ENCODE results near the gene GLIS1. TPM values are rescaled to one million over a fixed set of nuclear protein-coding genes. Genes with fewer than 3 reads are reported as not detected.

GLIS1 gene
- total and polyA plus RNA-seq, 2 experiments from 2014 or later, result 0.26 to 0.31 TPM

GRCh38 chr1:53677486-53677885 lies 61.5 kb downstream of the GLIS1 start (continued):
- TF ChIP-seq ZNF462 (CRISPR knock-in tag; IDR thresholded peaks at IDR 0.05), result no peak
- TF ChIP-seq ZNF114 (CRISPR knock-in tag; IDR thresholded peaks at IDR 0.05), result no peak

- H3K36me3 Mint-ChIP-seq (ENCODE audit: low read depth), result no peaks in the 10 kb centered on the region
- no peak overlapping the region for H3K27ac ChIP-seq (ENCODE audit: low read depth)
- H3K9me2 ChIP-seq (ENCODE audit: insufficient read depth), result no peaks in the 10 kb centered on the region
- H3K27me3 Mint-ChIP-seq (ENCODE audit: insufficient read depth, low read depth, poor library complexity), result peaks cover 3% of the 10 kb centered on the region
- no peak for DNase-seq (ENCODE audit: low spot score)
- 0 out of 2 replicates have a peak, but pooled peaks cover 7% of the 10 kb centered on the region for H3K4me1 ChIP-seq (ENCODE audit: insufficient read depth)
- no peak overlapping the region for H3K4me3 ChIP-seq
- H3K36me3 ChIP-seq (ENCODE audit: insufficient read depth), result no peaks in the 10 kb centered on the region
- no peaks in the 10 kb centered on the region for H3K79me2 ChIP-seq (replicated peaks; ENCODE audit: insufficient read depth)
- H3K27ac Mint-ChIP-seq, result no peak overlapping the region
- no peaks in the 10 kb centered on the region for H3K27me3 ChIP-seq (ENCODE audit: insufficient read depth)
- H3K4me1 Mint-ChIP-seq, result peaks cover 15% of the 10 kb centered on the region
- no peaks in the 10 kb centered on the region for H3F3A ChIP-seq (replicated peaks; ENCODE audit: low read depth)
- H3K4me3 Mint-ChIP-seq, result no peak overlapping the region
- no peaks in the 10 kb centered on the region for H3K9me3 Mint-ChIP-seq
- no peaks in the 10 kb centered on the region for H4K20me1 ChIP-seq (replicated peaks; ENCODE audit: insufficient read depth)
- ATAC-seq, result peak; percentile 22; the same call in 2 of the 3 replicates
- H3K4me2 ChIP-seq, result no peak overlapping the region
- no peak overlapping the region for H2AFZ ChIP-seq
- TF ChIP-seq EZH2phosphoT487 (IDR thresholded peaks at IDR 0.05; ENCODE audit: unreplicated experiment) (no peak), JUNB (IDR thresholded peaks at IDR 0.05; ENCODE audit: unreplicated experiment) (no peak), ZNF114 (CRISPR knock-in tag; IDR thresholded peaks at IDR 0.05) (no peak), CREB1 (CRISPR knock-in tag; IDR thresholded peaks at IDR 0.05; ENCODE audit: low read depth) (no peak), CTCF (conservative IDR thresholded peaks at IDR 0.05; ENCODE audit: low read depth in 2 of 2) (no peak), STAT1 (IDR thresholded peaks at IDR 0.05; ENCODE audit: unreplicated experiment) (no peak), POLR2AphosphoS5 (IDR thresholded peaks at IDR 0.05; ENCODE audit: low read depth) (no peak), EZH2 (IDR thresholded peaks at IDR 0.05; ENCODE audit: low read depth, unreplicated experiment) (no peak), ZNF331 (CRISPR knock-in tag; IDR thresholded peaks at IDR 0.05; ENCODE audit: low read depth) (no peak), NANOG (IDR thresholded peaks at IDR 0.05; ENCODE audit: borderline replicate concordance) (no peak), ETS1 (IDR thresholded peaks at IDR 0.05) (no peak), REST (IDR thresholded peaks at IDR 0.05; ENCODE audit: unreplicated experiment) (no peak)
These were observed 66.2 kb downstream of the GLIS1 start for GRCh38 chr1:53672785-53673184.

All from GM23338 (cell line).